NCI-H345 (cell line): Measurements from ENCODE around the gene NCOA4.
"Not testable (repeated sequence)": the region's sequence is repeated elsewhere in the genome, so short reads cannot be mapped to it uniquely, and the experiment has no call there.

Source experiments
- DNase-seq: peaks from one replicate; lab custom pipeline; 2025; lab: John Stamatoyannopoulos, UW

NCOA4 gene

DNA sequence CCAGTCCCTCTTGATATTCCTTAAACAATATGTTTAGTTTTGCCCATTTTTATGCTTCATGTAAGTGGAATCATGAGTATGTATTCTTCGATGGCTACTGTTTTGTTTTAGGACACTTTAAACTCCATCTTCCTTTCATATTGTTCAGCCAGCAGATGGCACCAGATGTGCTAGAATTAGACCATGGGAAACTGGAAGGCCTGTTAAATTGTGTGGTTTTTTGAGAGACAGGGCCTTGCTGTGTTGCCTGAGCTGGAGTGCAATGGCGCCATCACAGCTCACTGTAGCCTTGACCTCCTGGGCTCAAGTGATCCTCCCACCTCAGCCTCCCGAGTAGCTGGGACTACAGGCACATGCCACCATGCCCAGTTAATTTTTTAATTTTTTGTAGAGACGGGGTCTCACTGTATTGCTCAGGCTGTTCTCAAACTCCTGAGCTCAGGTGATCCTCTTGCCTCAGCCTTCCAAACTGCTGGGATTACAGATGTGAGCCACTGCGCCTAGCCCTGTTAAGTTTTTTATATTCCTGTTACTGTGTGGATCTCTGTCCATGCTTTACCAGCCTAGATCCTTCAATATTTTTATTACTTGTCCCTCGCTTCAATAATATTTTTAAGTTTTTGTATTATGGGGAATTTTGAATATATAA is 46.8 kb downstream of the NCOA4 start:
- not testable (repeated sequence) for DNase-seq

DNA sequence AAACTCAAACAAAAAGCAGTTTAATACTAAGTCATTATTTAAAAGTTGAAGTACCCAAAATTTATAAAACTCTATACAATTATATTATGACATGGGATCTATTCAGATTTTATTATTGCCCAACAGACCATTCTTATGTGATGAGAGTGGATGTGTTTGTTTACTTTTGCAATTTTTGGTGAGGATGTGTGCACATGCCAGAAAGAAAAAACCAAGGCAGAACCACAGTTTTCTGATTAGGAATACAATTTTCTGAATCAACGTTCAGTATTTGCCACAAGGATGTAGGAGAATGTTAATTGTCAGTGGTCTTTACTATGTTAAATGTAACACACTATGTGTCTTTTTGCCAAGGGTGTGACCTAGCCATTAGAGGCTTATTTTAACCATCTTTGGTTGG is 49.1 kb downstream of the NCOA4 start:
- not testable (repeated sequence) for DNase-seq

DNA sequence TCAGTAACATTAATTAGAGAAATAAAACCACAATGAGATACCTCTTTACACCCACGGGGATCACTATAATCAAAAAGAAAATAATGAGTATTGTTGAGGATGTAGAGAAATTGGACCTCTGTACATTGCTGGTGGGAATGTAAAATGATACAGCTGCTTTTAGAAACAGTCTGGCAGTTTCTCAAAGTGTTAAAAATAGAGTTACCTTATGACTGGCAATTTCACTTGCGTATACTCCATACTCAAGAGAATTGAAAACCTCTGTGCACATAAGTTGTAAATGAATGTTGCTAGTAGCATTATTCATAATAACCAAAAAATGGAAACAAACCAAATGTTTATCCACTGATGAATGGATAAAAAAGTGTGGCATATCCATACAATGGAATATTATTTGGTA is 51.9 kb downstream of the NCOA4 start:
- DNase-seq = not testable (repeated sequence)

DNA sequence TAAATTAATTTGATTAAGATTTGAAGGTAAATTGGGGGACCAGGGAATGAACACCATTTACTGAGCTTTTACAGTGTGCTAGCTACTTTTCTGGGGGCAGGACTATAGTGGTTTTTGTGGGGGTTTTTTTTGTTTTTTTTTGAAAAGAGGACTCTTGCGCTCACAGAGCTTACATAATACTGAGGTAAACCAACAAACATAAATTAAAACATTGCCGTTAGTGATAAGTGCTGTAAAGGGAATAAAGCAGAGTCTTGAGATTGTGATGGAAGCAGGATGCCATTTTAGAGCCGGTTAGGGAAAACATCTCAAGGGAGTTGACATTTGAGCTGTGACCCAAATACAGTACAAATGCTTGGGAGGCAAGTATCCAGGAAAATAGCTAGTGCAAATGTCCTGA is 56.4 kb downstream of the NCOA4 start:
- not testable (repeated sequence) for DNase-seq

DNA sequence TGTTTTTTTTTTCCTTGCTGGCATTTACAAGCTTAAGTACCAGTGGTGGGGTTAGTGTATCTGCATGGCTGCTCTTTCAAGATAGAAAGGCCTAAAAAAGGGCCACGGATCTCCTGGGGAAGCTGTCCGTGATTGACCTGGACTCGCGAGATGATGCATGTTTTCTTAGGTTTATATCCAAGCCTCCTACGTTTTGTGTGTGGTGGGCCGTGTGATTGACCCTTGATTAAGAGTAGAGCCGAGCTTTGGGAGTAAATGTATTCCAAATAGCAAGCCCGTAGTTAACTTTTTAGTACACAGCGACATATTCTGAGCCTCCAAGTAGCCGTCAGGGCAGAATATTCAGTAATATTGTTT is 57.6 kb downstream of the NCOA4 start:
- not testable (repeated sequence) for DNase-seq

DNA sequence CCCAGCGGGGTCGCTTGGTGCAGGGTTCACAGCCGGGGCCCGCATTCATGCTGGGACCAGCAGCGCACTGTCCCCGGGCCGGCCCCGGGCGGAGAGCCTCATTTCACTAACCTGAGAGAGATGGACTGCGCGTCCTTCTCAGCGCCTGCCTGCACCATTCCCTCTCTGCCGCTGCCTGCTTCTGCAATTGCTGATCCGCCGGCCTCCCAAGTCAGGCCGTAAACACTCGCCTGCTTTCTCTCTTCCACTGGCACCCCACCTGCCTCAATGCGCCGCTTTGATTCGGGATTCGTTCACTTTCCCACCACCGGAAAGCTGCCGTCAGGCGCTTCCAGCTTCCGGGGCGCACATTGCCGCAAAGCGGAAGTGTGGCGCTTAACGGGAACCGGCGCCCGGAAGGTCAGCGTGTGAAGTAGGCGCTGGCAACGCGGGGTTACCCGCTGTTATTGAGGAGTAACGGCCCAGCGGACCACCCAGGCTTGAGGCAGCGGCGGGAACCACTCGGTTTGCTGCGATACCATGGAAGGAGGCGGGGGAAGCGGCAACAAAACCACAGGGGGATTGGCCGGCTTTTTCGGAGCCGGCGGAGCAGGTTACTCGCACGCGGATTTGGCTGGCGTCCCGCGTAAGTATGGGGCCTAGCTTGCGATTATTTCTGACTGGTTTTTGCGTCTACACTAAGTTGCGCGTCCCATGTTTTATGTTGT is 58.2 kb downstream of the NCOA4 start, which contains the start of gene TIMM23:
TIMM23 (plus strand) TSS at position 384 of the 707 bp plus-strand sequence; CDS start at position 520, 136 bp downstream.
- peak; percentile 78 for DNase-seq

DNA sequence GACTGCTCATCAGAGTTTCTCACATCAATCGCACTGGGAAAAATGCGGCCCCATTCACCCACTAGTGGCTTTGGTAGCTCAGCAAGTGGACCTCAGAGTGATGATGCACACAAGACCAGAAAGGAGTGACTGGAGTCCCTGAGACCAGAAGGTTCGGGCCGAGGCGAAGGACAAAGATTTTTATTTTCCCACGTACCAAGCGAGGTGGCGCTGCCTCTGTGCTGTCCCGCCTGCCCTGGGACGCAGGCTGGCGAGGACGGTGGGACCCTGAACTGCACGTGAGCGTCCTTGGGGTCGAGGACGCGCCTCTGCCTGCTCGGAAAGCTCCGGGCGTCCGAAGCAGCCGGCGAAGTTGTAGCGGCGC is 58.7 kb downstream of the NCOA4 start:
- DNase-seq = not testable (repeated sequence)

DNA sequence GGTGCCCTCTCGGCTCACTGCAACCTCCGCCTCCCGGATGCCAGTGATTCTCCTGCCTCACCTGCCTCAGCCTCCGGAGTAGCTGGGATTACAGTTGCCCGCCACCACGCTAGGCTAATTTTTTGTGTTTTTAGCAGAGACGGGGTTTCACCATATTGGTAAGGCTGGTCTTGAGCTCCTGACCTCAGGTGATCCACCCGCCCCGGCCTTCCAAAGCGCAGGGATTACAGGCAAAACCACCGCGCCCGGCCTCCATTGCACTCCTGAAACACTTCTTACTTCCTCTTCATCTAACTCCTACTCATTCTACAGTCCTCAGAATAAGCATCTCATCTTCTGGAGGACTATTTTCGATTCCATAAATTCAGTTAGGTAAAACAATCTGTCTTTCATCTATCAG is 59.4 kb downstream of the NCOA4 start:
- not testable (repeated sequence) for DNase-seq

DNA sequence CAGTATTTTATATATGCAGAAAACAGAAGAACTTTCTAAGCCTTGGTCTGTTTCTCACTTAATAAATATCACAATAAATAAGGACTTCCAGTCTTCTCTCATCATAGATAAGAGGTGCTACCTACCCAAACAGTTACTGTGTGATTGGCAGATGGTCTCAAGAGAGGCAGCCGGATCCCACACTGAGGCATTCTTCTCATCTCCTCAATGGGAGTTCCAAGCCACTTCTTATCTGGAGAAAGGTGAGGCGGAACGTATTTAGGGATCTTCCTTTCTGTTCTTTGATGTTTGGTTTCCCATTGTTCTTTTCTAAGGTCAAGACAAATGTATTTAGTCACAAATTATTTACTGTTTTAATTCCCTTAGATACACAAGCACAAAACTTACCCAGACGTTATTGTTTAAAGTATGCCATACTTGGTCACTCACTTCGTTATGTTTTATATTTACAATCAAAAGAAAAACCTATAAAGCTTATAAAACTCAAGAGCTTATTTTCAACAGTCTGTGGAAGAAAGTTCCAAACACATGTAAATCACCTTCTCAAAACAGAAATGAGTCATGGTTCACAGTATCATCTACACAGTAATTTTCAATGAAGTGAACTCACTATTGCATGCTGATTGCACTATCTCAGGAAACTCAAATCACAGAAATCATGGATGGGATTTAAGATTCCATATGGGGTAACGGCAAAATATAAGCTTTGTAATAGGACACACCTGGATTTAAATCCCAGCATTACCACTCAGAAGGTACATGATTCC is 67.6 kb downstream of the NCOA4 start:
- DNase-seq = not testable (repeated sequence)

DNA sequence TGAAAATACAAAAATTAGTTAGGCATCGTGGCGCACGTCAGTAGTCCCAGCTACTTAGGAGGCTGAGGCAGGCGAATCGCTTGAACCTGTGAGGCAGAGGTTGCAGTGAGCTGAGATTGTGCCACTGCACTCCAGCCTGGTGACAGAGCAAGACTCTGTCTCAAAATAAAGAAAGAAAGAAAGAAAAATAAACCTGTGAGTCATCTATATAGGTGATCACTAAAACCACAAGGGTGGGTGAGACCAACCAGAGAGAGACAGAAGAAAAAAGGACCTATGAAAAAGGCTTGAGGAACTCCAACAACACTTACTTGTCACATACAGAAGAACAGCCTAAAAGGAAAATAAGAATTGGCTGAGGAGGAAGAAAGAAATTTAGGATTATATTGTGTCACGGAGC is 72.5 kb downstream of the NCOA4 start:
- not testable (repeated sequence) for DNase-seq

DNA sequence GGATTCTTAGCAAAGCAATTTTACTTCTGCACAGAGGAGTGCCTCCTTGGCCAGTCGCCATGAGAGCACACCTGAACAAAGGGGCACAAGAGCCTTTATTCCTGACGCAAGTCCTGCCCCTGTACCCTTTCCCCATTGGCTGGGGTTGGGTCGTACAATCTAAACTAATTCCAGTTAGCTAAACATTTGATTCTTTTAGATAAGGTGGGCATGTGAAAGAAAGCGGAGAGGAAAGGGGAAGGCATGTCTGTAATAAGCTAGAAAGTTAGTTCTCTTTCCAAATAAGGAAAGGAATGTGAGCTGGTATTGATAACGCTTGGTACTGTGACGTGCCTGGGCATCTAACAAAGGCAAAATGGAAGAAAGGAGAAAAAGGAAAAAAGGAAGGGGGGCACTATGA is 73.8 kb downstream of the NCOA4 start:
- not testable (repeated sequence) for DNase-seq
